Stimulated activated CD4-positive, alpha-beta T cell treated with anti-CD3 and anti-CD28 coated beads, Interleukin-4, amount 100 ng/mL, for 1 hour (primary cell): ENCODE results near the gene KRTAP4-8.
"Not testable (repeated sequence)": the region's sequence is repeated elsewhere in the genome, so short reads cannot be mapped to it uniquely, and the experiment has no call there.

Experiments
- DNase-seq: peaks from one replicate; pipeline ENCODE4 v3.0.0-alpha.2; 2020

The KRTAP4-8 gene

GRCh38 chr17:41098042-41098441 lies at the start of gene KRTAP4-8:
TSS of gene KRTAP4-8 (minus strand) at chr17:41098142. CDS start at chr17:41098084, 58 bp downstream.
- DNase-seq: no peak

GRCh38 chr17:41145261-41145660 lies 47.3 kb upstream of the KRTAP4-8 start:
- no peak for DNase-seq

GRCh38 chr17:41144846-41145245 lies 46.9 kb upstream of the KRTAP4-8 start:
- DNase-seq: no peak

- no peak for DNase-seq
Measured at GRCh38 chr17:41141361-41141760, 43.4 kb upstream of the KRTAP4-8 start.

- no peak for DNase-seq
Measured at GRCh38 chr17:41140360-41141131, 42.6 kb upstream of the KRTAP4-8 start, which contains the start of gene KRTAP4-6. TSS of gene KRTAP4-6 (minus strand) at chr17:41140544. CDS start at chr17:41140487, 57 bp downstream.

- DNase-seq: not testable (repeated sequence)
Measured at GRCh38 chr17:41139865-41140264, 41.9 kb upstream of the KRTAP4-8 start.

- DNase-seq: no peak
Measured at GRCh38 chr17:41133880-41134735, 36.2 kb upstream of the KRTAP4-8 start.

- no peak for DNase-seq
Measured at GRCh38 chr17:41131979-41132378, 34.0 kb upstream of the KRTAP4-8 start.

GRCh38 chr17:41127371-41127770 lies 29.4 kb upstream of the KRTAP4-8 start:
- DNase-seq: no peak

- no peak for DNase-seq
Measured at GRCh38 chr17:41126412-41126811, 28.5 kb upstream of the KRTAP4-8 start.

- no peak for DNase-seq
Measured at GRCh38 chr17:41125064-41125463, 27.1 kb upstream of the KRTAP4-8 start.

GRCh38 chr17:41123991-41124371 lies 26.0 kb upstream of the KRTAP4-8 start, which contains the start of gene KRTAP4-12:
TSS of gene KRTAP4-12 (minus strand) at chr17:41124182. CDS start at chr17:41124122, 60 bp downstream.
- DNase-seq: not testable (repeated sequence)

- not testable (repeated sequence) for DNase-seq
Measured at GRCh38 chr17:41123292-41123990, 25.5 kb upstream of the KRTAP4-8 start.

- no peak for DNase-seq
Measured at GRCh38 chr17:41121742-41122141, 23.8 kb upstream of the KRTAP4-8 start.

- DNase-seq: not testable (repeated sequence)
Measured at GRCh38 chr17:41119696-41120690, 22.1 kb upstream of the KRTAP4-8 start.

GRCh38 chr17:41118721-41119120 lies 20.8 kb upstream of the KRTAP4-8 start:
- no peak for DNase-seq

GRCh38 chr17:41117846-41118386 lies 20.0 kb upstream of the KRTAP4-8 start, which contains the start of gene KRTAP4-11:
TSS of gene KRTAP4-11 (minus strand) at chr17:41118373. CDS start at chr17:41118315, 58 bp downstream.
- DNase-seq: not testable (repeated sequence)

- no peak for DNase-seq
Measured at GRCh38 chr17:41116297-41116696, 18.4 kb upstream of the KRTAP4-8 start.

GRCh38 chr17:41111151-41111885 lies 13.4 kb upstream of the KRTAP4-8 start:
- no peak for DNase-seq

- DNase-seq: not testable (repeated sequence)
Measured at GRCh38 chr17:41108728-41109386, 10.9 kb upstream of the KRTAP4-8 start.
